Adipose tissue (tissue), 3 donors: Measurements from ENCODE around the gene U2SURP. TPM values are rescaled to one million over a fixed set of nuclear protein-coding genes. Genes with fewer than 3 reads are reported as not detected.

ENCODE experiments used
- H3K27ac ChIP-seq: one replicate; pipeline ENCODE4 v1.5.1; 2013; ENCODE audit warnings: low read depth, low read length
- WGBS, 3 donors: extraction: QIAGEN DNeasy Blood & Tissue Kit; methylation state at CpG; one replicate each; pipeline ENCODE4 v1.1.7; 2013; 5-methylcytosine and 5-hydroxymethylcytosine counted together
- polyA plus RNA-seq, 3 donors: library from polyadenylated mRNA; stranded (reverse); fragments of 200-250 nt; gene quantifications; one replicate each; pipeline ENCODE4 v1.2.3, GENCODE V29; 2013
- donor health status: healthy with polysubstance abuse.
- donor health status: Bipolar disorder and iron deficiency.
- donor health status: healthy.

The U2SURP gene
- polyA plus RNA-seq, 3 donors: 16.0 to 25.9 (median 25.1) TPM

GRCh38 chr3:143083781-143084180, 82.4 kb downstream of the U2SURP start:
- no peak overlapping the region for H3K27ac ChIP-seq
- WGBS, 3 donors: 72 to 85% (median 75%) methylated on average over 3 of the region's 3 CpGs

DNA sequence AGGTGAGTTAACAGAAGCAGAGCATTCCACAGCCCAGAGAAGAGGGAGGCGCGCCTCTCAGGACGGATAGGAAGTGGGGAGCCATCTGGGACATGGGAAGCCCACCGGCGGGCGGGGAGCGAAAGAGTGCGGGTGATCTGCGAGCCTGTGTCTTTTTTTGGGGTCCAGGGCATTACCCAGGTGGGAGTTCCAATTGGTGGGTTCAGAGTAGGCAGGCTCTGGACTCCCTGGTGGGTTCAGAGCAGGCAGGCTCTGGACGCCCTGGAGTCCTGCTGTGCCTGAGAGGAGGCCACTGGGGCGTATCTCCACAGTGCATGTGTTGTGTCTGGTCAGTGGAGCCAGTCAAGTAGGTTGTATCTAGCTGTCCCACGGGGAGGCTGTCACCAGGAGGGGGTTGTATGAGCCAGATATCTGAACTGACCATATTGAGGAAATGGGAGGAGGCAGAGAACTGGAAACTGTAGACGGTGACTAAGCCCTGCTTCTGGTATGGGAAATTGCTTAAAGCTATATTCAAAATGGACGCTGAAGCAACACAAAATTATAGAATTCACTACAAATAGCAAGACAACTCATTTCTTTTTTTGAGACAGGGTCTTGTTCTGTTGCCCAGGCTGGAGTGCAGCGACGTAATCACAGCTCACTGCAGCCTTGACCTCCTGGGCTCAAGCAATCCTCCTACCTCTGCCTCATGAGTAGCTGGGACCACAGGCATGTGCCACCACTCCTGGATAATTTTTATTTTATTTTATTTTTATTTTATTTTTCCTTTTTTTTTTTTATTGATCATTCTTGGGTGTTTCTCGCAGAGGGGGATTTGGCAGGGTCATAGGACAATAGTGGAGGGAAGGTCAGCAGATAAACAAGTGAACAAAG, 83.7 kb downstream of the U2SURP start:
- H3K27ac ChIP-seq: no peak overlapping the region
- WGBS, 3 donors: 84 to 89% (median 85%) methylated on average over 17 of the region's 17 CpGs

GRCh38 chr3:143088835-143089234, 87.5 kb downstream of the U2SURP start:
- WGBS, 3 donors: 69 to 74% (median 72%) methylated on average over 1 of the region's 1 CpG
- H3K27ac ChIP-seq: no peak overlapping the region

DNA sequence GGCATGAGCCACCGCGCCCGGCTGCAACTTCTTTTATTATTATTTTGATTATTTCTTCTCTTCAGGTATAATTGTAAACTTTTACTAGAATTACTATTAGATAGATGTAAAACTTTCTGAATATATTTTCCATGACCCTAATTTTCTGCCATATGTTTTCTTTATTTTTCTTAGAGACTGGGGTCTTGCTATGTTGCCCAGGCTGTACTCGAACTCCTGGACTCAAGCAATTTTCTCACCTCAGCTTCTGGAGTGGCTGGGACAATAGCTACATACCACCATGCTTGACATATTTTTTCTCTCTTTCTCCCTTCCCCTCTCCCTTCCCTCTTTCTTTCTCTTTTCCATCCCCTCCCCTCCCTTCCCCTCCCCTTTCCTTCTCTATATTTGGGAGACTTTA, 88.6 kb downstream of the U2SURP start:
- H3K27ac ChIP-seq: no peak overlapping the region
- WGBS, 3 donors: 95 to 98% (median 97%) methylated on average over 4 of the region's 4 CpGs

- WGBS, 3 donors: 34 to 70% (median 69%) methylated on average over 5 of the region's 5 CpGs
- H3K27ac ChIP-seq: no peak overlapping the region
Observed at GRCh38 chr3:143090486-143090885, 89.1 kb downstream of the U2SURP start.

DNA sequence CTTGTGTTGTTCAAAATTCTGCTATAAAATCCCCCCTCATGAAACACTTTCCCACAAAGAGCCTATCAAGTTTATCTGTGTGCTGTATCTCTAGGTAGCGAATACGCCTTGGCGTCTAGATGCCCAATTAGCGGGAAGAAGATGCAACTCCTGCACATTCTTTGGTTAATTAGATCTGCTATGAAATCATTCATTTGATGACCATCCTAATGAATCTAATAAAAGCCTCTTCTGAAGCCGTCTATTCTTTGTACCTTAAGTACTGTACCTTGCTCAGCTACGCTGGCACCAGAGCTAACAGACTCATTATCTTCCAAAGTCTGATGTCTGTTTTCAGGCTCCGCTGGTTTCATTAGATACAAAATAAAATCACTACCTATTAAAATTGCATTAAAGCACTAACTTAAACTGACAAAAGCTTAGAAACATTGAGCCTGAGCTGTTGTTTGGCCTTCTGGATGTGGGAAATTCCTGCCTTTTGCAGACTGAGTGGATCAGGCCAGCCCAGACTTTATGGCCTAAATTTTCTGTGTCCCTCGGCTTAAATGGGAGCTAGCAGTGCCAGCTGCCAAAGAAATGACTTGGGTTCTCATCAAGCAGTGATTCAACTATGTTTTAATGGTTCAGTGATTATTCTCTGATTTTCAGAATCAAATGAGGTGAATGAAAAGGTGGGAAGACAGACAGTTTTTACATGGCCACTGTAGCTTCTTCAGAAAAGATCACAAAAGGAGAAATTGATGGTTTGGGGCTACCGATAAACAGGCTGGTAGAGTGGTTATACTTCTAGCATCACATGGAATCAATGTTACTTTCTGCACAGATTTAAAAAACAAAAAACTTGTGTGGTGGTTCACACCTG, 89.8 kb downstream of the U2SURP start:
- H3K27ac ChIP-seq: no peak overlapping the region
- 86 to 93% (median 93%) methylated on average over 9 of the region's 9 CpGs for WGBS, 3 donors

DNA sequence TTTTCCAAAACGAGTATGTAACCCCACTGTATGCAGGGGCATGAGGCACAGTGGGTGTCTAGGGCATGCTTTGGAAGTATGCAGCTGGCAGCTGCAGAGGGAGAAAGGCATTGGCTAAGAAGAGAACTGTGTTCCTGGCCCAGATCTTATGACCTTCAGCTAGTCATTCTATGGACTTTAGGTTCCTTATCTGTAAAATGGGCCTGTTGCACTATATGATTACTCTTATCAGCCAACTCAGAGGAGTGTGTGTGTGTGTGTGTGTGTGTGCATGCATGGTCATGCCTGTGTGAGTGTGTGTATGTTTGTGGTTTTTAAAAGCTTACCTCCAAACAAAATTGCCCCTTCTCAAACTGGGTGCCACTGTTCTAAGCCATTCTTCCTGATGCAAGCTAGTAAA, 90.8 kb downstream of the U2SURP start:
- 55 to 81% (median 79%) methylated on average over 1 of the region's 1 CpG for WGBS, 3 donors
- H3K27ac ChIP-seq: no peak overlapping the region

DNA sequence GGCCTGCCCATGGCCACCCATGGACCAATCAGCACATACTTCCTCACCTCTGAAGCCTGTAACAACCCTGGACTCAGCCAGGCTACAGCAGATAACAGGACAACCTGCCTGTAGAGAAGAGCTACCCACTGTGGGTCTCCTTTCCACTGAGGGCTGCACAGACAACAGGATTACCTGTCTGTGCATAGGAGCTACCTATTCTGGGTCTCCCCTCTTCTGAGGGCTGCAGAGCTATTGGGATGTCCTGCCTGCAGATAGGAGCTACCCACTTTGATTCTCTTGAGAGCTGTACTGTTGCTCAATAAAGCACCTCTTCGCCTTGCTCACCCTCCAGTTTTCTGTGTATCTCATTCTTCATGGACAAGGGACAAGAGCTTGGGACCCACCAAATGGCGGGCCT, 94.4 kb downstream of the U2SURP start:
- no peak overlapping the region for H3K27ac ChIP-seq
- WGBS, 3 donors: 89 to 95% (median 91%) methylated on average over 2 of the region's 2 CpGs

- WGBS, 3 donors: 69 to 95% (median 95%) methylated on average over 5 of the region's 5 CpGs
- no peak overlapping the region for H3K27ac ChIP-seq
Observed at GRCh38 chr3:143098032-143098764, 96.8 kb downstream of the U2SURP start.

DNA sequence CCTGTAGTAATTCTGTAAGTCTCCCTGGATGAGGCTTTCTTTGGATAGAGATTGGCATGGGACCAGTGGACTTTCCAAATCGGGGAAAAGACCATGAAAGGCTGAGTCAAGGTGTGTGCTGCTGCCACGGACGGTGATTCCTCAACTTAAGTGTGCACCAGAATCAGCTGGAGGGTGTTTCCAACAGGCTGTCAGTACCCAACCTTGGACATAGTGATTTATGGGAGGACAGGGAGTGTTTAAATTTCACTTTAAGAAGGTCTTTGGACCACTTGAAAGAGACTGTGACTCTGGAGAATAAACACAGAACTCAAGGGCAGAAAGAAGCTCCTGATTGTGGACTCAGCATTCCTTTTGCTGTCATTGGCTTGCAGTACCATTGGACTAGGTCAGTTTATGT, 97.8 kb downstream of the U2SURP start:
- H3K27ac ChIP-seq: no peak overlapping the region
- WGBS, 3 donors: 54 to 75% (median 72%) methylated on average over 3 of the region's 3 CpGs

DNA sequence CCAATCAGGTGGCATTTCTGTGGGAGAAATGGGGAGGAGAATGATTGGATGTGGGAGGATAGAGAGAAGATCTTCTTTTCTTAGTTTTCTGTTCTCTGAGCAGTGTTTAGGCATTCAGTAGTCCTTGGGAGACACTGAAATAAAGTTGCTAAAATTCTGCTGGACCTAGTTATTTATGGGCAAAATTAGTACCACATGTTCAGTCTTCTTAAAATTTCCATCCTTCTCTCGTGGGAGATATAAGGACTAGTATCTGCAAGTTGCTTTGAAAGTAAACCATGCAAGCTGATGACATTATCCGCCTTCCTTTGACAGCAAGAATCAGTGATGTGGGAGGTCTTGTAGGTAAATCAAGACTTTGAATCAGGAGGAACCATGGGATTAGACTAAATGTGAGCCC, 98.3 kb downstream of the U2SURP start:
- H3K27ac ChIP-seq: no peak overlapping the region
- 60 to 78% (median 73%) methylated on average over 2 of the region's 2 CpGs for WGBS, 3 donors

DNA sequence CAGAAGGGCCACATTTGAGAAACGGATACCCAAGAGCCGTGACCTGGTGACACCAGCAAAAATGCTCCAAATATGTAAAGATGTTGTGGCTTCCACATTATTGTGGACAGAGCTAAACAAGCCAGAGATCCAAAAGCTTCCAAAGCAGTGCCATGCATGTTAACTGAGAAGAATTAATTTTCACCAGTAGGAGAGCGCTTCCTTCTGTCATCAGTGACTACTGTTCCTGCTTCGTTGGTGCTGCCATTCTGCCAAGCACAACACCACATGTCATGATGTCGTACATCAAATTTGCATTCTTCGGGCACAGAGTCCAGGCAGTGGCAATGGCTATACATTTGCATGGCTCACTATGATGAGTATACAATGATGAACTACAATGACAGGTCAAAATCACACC, 99.1 kb downstream of the U2SURP start:
- 82 to 92% (median 89%) methylated on average over 6 of the region's 6 CpGs for WGBS, 3 donors

GRCh38 chr3:143101792-143102381, 100.5 kb downstream of the U2SURP start:
- 77 to 92% (median 91%) methylated on average over 7 of the region's 7 CpGs for WGBS, 3 donors
- no peak overlapping the region for H3K27ac ChIP-seq

More for the DNA sequence above, 99.1 kb downstream of the U2SURP start:
- no peak overlapping the region for H3K27ac ChIP-seq

GRCh38 chr3:143103652-143104051, 102.3 kb downstream of the U2SURP start:
- no peak overlapping the region for H3K27ac ChIP-seq
- WGBS, 3 donors: 73 to 91% (median 75%) methylated on average over 2 of the region's 2 CpGs

GRCh38 chr3:143105170-143105569, 103.8 kb downstream of the U2SURP start:
- no peak overlapping the region for H3K27ac ChIP-seq
- WGBS, 3 donors: 69 to 83% (median 82%) methylated on average over 5 of the region's 5 CpGs

GRCh38 chr3:143109861-143110260, 108.5 kb downstream of the U2SURP start:
- H3K27ac ChIP-seq: no peak overlapping the region
- WGBS, 3 donors: 81 to 87% (median 83%) methylated on average over 5 of the region's 5 CpGs
